Tibial nerve (tissue), 4 donors: ENCODE measurements around the gene CDH20. TPM values are rescaled to one million over a fixed set of nuclear protein-coding genes. Genes with fewer than 3 reads are reported as not detected.
A peak's percentile ranks its signal among the peaks of the same experiment; 100 is the strongest.

Experiments
- DNase-seq, 2 donors: peaks; one replicate each; pipeline ENCODE4 v3.0.0-alpha.2; 2019; ENCODE audit warnings: low spot score in 2 of 2
- H3K27ac ChIP-seq, 4 donors: fragments of 200-600 bp; sonication (generic) in 3 of 4; one replicate each; pipeline ENCODE4 v1.5.1; 2017 to 2019; ENCODE audit warnings: mild to moderate bottlenecking in 1 of 4
- H3K27me3 ChIP-seq, 2 donors: fragments of 200-600 bp; sonication (generic) in 1 of 2; one replicate each; pipeline versions ENCODE4 v1.5.1 to v1.6.0; 2017 to 2019
- H3K36me3 ChIP-seq, 3 donors: fragments of 200-600 bp; sonication (generic); one replicate each; pipeline ENCODE4 v1.5.1; 2018 to 2019
- H3K4me1 ChIP-seq, 4 donors: fragments of 200-600 bp; sonication (generic) in 3 of 4; one replicate each; pipeline ENCODE4 v1.5.1; 2017 to 2019
- H3K4me3 ChIP-seq, 4 donors: fragments of 200-600 bp; sonication (generic) in 3 of 4; one replicate each; pipeline ENCODE4 v1.5.1; 2017 to 2019; ENCODE audit warnings: mild to moderate bottlenecking in 1 of 4, moderate library complexity in 1 of 4
- H3K9me3 ChIP-seq, 4 donors: fragments of 200-600 bp; sonication (generic) in 3 of 4; one replicate each; pipeline ENCODE4 v1.5.1; 2017 to 2019
- CTCF ChIP-seq, 5 experiments: fragments of 200-600 bp in 3 of 5; fragments of 450-650 bp in 2 of 5; sonication (generic) in 3 of 5; IDR thresholded peaks; one replicate each; pipeline ENCODE4 v1.5.1; 2016 to 2019; ENCODE audit warnings: antibody characterized with exemption in 5 of 5, mild to moderate bottlenecking in 3 of 5, moderate library complexity in 2 of 5
- EP300 ChIP-seq, 2 donors: sonication (generic); formaldehyde crosslinking; IDR thresholded peaks; one replicate each; pipeline ENCODE4 v1.6.1; 2017; ENCODE audit warnings: antibody characterized with exemption in 2 of 2, mild to moderate bottlenecking in 1 of 2
- POLR2A ChIP-seq, 2 donors: fragments of 450-650 bp; IDR thresholded peaks; one replicate each; pipeline ENCODE4 v1.6.1; 2017; ENCODE audit warnings: antibody characterized with exemption in 2 of 2, mild to moderate bottlenecking in 2 of 2, moderate library complexity in 2 of 2
- WGBS, 2 donors: methylation state at CpG; one replicate each; pipeline ENCODE4 v1.1.5; 2018; 5-methylcytosine and 5-hydroxymethylcytosine counted together
- total RNA-seq, 4 donors: library from RNA; depleted of rRNA; stranded (reverse); fragments of >200 nt; gene quantifications; one replicate each; pipeline ENCODE4 v1.1.0, GENCODE V29; 2016

The CDH20 gene
- total RNA-seq, 4 donors from 2014 or later, result 0.39 to 1.0 (median 0.90) TPM; not detected in 1

GRCh38 chr18:61432590-61432989 lies 99.4 kb downstream of the CDH20 start:
- H3K4me3 ChIP-seq, result no peak overlapping the region
- WGBS, 2 donors, result 74 to 81% methylated on average over 1 of the region's 1 CpG
- DNase-seq, result no peak
- H3K27ac ChIP-seq, result no peak overlapping the region
- H3K4me1 ChIP-seq, result no peaks in the 10 kb centered on the region
- no peaks in the 10 kb centered on the region for H3K36me3 ChIP-seq
- no peaks in the 10 kb centered on the region for H3K27me3 ChIP-seq
- TF ChIP-seq EP300 (IDR thresholded peaks at IDR 0.05), result no peak
- TF ChIP-seq POLR2A (IDR thresholded peaks at IDR 0.05), result no peak
- no peak for TF ChIP-seq CTCF (IDR thresholded peaks at IDR 0.05)
- peaks cover 0 to 7% (median 0%) of the 10 kb centered on the region in 4 donors for H3K9me3 ChIP-seq

GRCh38 chr18:61435064-61435652 lies 101.9 kb downstream of the CDH20 start:
- peaks cover 0 to 7% (median 0%) of the 10 kb centered on the region in 4 donors for H3K9me3 ChIP-seq
- no peak for DNase-seq
- TF ChIP-seq POLR2A (IDR thresholded peaks at IDR 0.05), result no peak
- peak in 1 of 5 experiments; percentile 11 for TF ChIP-seq CTCF (IDR thresholded peaks at IDR 0.05)
- TF ChIP-seq EP300 (IDR thresholded peaks at IDR 0.05), result no peak
- no peaks in the 10 kb centered on the region for H3K4me1 ChIP-seq
- H3K4me3 ChIP-seq, result no peak overlapping the region
- H3K27me3 ChIP-seq, result no peaks in the 10 kb centered on the region
- WGBS, 2 donors, result 53 to 58% methylated on average over 3 of the region's 3 CpGs
- no peaks in the 10 kb centered on the region for H3K36me3 ChIP-seq
- no peak overlapping the region for H3K27ac ChIP-seq

- Histone ChIP-seq H3K9me3 (no peaks in the 10 kb centered on the region), H3K4me3 (no peak overlapping the region), H3K4me1 (no peaks in the 10 kb centered on the region), H3K27me3 (no peaks in the 10 kb centered on the region), H3K36me3 (no peaks in the 10 kb centered on the region), H3K27ac (no peak overlapping the region)
- no peak for DNase-seq
- TF ChIP-seq EP300 (IDR thresholded peaks at IDR 0.05) (no peak), CTCF (IDR thresholded peaks at IDR 0.05) (no peak), POLR2A (IDR thresholded peaks at IDR 0.05) (no peak)
- WGBS, 2 donors, result 64 to 68% methylated on average over 5 of the region's 5 CpGs
Observed at GRCh38 chr18:61443081-61443725, 110.0 kb downstream of the CDH20 start.

- H3K4me3 ChIP-seq, result no peak overlapping the region
- 53 to 60% methylated on average over 2 of the region's 2 CpGs for WGBS, 2 donors
- H3K27me3 ChIP-seq, result no peaks in the 10 kb centered on the region
- no peaks in the 10 kb centered on the region for H3K4me1 ChIP-seq
- H3K9me3 ChIP-seq, result no peaks in the 10 kb centered on the region
- no peak overlapping the region for H3K27ac ChIP-seq
- TF ChIP-seq EP300 (IDR thresholded peaks at IDR 0.05) (no peak), POLR2A (IDR thresholded peaks at IDR 0.05) (no peak), CTCF (IDR thresholded peaks at IDR 0.05) (no peak)
- no peaks in the 10 kb centered on the region for H3K36me3 ChIP-seq
- no peak for DNase-seq
Observed at GRCh38 chr18:61448316-61448715, 115.1 kb downstream of the CDH20 start.

GRCh38 chr18:61459896-61460648 lies 126.8 kb downstream of the CDH20 start:
- WGBS, 2 donors, result 52 to 54% methylated on average over 4 of the region's 4 CpGs
- Histone ChIP-seq H3K4me1 (peaks cover 0 to 5% (median 0%) of the 10 kb centered on the region in 4 donors), H3K4me3 (no peak overlapping the region), H3K27me3 (no peaks in the 10 kb centered on the region), H3K27ac (no peak overlapping the region), H3K9me3 (no peaks in the 10 kb centered on the region), H3K36me3 (no peaks in the 10 kb centered on the region)
- no peak for DNase-seq
- TF ChIP-seq POLR2A (IDR thresholded peaks at IDR 0.05) (no peak), EP300 (IDR thresholded peaks at IDR 0.05) (no peak), CTCF (IDR thresholded peaks at IDR 0.05) (no peak)
